ENCODE data around the gene MRGPRD.
"Not testable (repeated sequence)": the region's sequence is repeated elsewhere in the genome, so short reads cannot be mapped to it uniquely, and the experiment has no call there.

MRGPRD gene

GRCh38 chr11:68976095-68976494 is 4.7 kb downstream of the MRGPRD start:
- H3K4me3 ChIP-seq (ENCODE audit: low read depth, low read length): no peak overlapping the region
- TF ChIP-seq, protein P1, sequence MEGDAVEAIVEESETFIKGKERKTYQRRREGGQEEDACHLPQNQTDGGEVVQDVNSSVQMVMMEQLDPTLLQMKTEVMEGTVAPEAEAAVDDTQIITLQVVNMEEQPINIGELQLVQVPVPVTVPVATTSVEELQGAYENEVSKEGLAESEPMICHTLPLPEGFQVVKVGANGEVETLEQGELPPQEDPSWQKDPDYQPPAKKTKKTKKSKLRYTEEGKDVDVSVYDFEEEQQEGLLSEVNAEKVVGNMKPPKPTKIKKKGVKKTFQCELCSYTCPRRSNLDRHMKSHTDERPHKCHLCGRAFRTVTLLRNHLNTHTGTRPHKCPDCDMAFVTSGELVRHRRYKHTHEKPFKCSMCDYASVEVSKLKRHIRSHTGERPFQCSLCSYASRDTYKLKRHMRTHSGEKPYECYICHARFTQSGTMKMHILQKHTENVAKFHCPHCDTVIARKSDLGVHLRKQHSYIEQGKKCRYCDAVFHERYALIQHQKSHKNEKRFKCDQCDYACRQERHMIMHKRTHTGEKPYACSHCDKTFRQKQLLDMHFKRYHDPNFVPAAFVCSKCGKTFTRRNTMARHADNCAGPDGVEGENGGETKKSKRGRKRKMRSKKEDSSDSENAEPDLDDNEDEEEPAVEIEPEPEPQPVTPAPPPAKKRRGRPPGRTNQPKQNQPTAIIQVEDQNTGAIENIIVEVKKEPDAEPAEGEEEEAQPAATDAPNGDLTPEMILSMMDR (IDR thresholded peaks at IDR 0.05; ENCODE audit: borderline replicate concordance, insufficient read depth, low read depth, low read length): no peak

DNA sequence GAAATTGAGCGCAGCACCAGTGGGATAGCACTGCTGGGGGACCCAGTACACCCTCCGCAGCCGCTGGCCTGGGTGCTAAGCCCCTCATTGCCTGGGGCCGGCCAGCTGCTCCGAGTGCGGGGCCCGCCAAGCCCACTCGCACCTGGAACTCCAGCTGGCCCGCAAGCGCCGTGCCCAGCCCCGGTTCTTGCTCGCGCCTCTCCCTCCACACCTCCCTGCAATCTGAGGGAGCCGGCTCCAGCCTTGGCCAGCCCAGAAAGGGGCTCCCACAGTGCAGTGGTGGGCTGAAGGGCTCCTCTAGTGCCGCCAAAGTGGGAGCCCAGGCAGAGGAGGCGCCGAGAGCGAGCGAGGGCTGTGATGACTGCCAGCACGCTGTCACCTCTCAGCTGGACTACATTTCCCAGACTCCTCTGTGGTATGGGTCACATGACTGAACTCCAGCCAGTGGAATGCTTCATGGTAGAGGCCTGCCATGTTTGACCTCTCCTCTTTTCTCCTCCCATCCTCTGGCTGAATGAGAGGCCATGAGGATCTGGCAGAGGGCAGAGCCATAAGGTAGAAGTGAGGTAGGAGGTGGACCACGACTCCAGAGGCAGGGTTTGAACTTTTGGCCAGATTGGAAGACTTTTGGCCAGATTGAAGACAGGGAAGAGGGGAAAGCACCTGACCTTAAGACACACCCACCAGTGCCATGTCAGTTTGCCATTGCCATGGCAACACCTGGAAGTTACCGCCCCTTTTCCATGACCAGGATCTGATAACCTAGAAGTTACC is 6.2 kb downstream of the MRGPRD start:
- H3K4me3 ChIP-seq (ENCODE audit: low read depth, low read length): no peak overlapping the region
- TF ChIP-seq, protein P1 (IDR thresholded peaks at IDR 0.05; ENCODE audit: borderline replicate concordance, insufficient read depth, low read depth, low read length): no peak

GRCh38 chr11:68973706-68974105 is 7.1 kb downstream of the MRGPRD start:
- not testable (repeated sequence) for H3K4me3 ChIP-seq (ENCODE audit: low read depth, low read length)

GRCh38 chr11:68973219-68973618 is 7.6 kb downstream of the MRGPRD start:
- no peak overlapping the region for H3K4me3 ChIP-seq (ENCODE audit: low read depth, low read length)
- TF ChIP-seq, protein P1 (IDR thresholded peaks at IDR 0.05; ENCODE audit: borderline replicate concordance, insufficient read depth, low read depth, low read length): no peak

- TF ChIP-seq, protein P1 (IDR thresholded peaks at IDR 0.05; ENCODE audit: borderline replicate concordance, insufficient read depth, low read depth, low read length): no peak
- H3K4me3 ChIP-seq (ENCODE audit: low read depth, low read length): no peak overlapping the region
These were observed 9.7 kb downstream of the MRGPRD start for GRCh38 chr11:68970921-68971636.

DNA sequence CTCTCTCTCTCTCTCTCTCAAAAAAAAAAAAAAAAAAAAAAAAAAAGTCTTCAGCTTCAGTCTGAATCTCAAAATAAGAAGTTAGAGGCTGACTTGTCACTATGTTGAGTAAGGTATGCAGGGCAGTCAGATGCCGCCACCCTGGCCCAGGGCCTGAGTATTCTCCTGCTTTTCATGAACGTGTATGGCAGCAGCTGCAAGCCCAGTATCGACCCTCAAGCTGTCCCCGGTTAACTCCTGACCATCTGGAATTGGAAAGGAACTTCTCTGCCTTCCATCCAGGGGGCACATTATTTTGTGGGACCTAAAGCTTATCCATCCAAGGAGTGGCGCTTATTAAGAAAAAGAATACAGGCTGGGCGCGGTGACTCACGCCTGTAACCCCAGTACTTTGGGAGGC is 11.4 kb downstream of the MRGPRD start:
- TF ChIP-seq, protein P1 (IDR thresholded peaks at IDR 0.05; ENCODE audit: borderline replicate concordance, insufficient read depth, low read depth, low read length): no peak
- no peak overlapping the region for H3K4me3 ChIP-seq (ENCODE audit: low read depth, low read length)

GRCh38 chr11:68968306-68969250 is 12.2 kb downstream of the MRGPRD start:
- TF ChIP-seq, protein P1 (IDR thresholded peaks at IDR 0.05; ENCODE audit: borderline replicate concordance, insufficient read depth, low read depth, low read length): no peak
- H3K4me3 ChIP-seq (ENCODE audit: low read depth, low read length): no peak overlapping the region
